GM12878 (cell line): ENCODE measurements around the gene PCSK2. TPM values are rescaled to one million over a fixed set of nuclear protein-coding genes. Genes with fewer than 3 reads are reported as not detected.

Source experiments
- ATAC-seq: fragments of 200-7000 bp; cut with Tn5 transposase; 3 replicates; pipeline ENCODE4 v1.9.1; 2020; ENCODE audit warnings: mild to moderate bottlenecking, moderate library complexity
- BruUV-seq: library from RNA; stranded (reverse); fragments of 400-500 nt; replicated peaks from 2 replicates; lab custom pipeline; 2021; lab: Mats Ljungman, UMichigan
- CTCF ChIA-PET: fragments of 300-600 bp; sonication (Branson Sonifier 250); formaldehyde crosslinking; extraction: SDS; loops from one replicate; lab custom pipeline; 2021; ENCODE audit warnings: inconsistent platforms; lab: Yijun Ruan, JAX
- POLR2A ChIA-PET: fragments of 350-600 bp; formaldehyde crosslinking; extraction: SDS; loops from one replicate; lab custom pipeline; 2021; ENCODE audit warnings: inconsistent platforms; lab: Charles Lee
- RAD21 ChIA-PET: fragments of 300-600 bp; sonication (Branson Sonifier 250); formaldehyde crosslinking; loops from one replicate; lab custom pipeline; 2023; ENCODE audit warnings: antibody characterized with exemption; ENCODE audit not compliant: unreplicated experiment; lab: Charles Lee
- SMC1A ChIA-PET: fragments of 300-600 bp; sonication (Branson Sonifier 250); formaldehyde crosslinking; loops from one replicate; lab custom pipeline; 2023; ENCODE audit not compliant: unreplicated experiment, uncharacterized antibody; lab: Charles Lee
- DNase-seq: peaks from one replicate; pipeline ENCODE4 v3.0.0-alpha.2; 2011; ENCODE audit warnings: low read depth, low spot score
- FAIRE-seq: peaks from 3 replicates; lab custom pipeline; 2011; peaks lifted over from hg19 to GRCh38; lab: Jason Lieb, UNC
- H2AFZ ChIP-seq: 2 replicates; pipeline ENCODE4 v1.6.0; 2011; ENCODE audit warnings: low read depth, low read length, control low read depth; ENCODE audit not compliant: control insufficient read depth
- H3K27ac ChIP-seq: 2 replicates; pipeline ENCODE4 v1.5.1; 2011; ENCODE audit warnings: control low read depth; ENCODE audit not compliant: control insufficient read depth, insufficient read depth
- H3K27me3 ChIP-seq, 2 experiments: replicated peaks in 1 of 2; 2 replicates each; pipeline versions ENCODE4 v1.6.0 to v1.6.1; 2011; ENCODE audit warnings: low read length in 1 of 2; ENCODE audit not compliant: control insufficient read depth in 2 of 2, insufficient read depth in 2 of 2
- H3K36me3 ChIP-seq, 2 experiments: 2 replicates each; pipeline ENCODE4 v1.5.1; 2011; ENCODE audit warnings: low read length in 1 of 2; ENCODE audit not compliant: control insufficient read depth in 2 of 2, insufficient read depth in 2 of 2
- H3K4me1 ChIP-seq: 2 replicates; pipeline ENCODE4 v1.6.1; 2011; ENCODE audit warnings: mild to moderate bottlenecking, low read length, moderate library complexity, mixed read lengths; ENCODE audit not compliant: control insufficient read depth, insufficient read depth
- H3K4me2 ChIP-seq: 2 replicates; pipeline ENCODE4 v1.6.0; 2011; ENCODE audit warnings: control low read depth; ENCODE audit not compliant: control insufficient read depth, insufficient read depth
- H3K4me3 ChIP-seq: fragments of 200-600 bp; sonication (generic); 2 replicates; pipeline ENCODE4 v1.5.1; 2016
- H3K79me2 ChIP-seq: 2 replicates; pipeline ENCODE4 v1.6.0; 2011; ENCODE audit warnings: low read length; ENCODE audit not compliant: control insufficient read depth, insufficient read depth
- H3K9ac ChIP-seq: 2 replicates; pipeline ENCODE4 v1.8.0; 2011; ENCODE audit warnings: low read length, control low read depth, mixed read lengths; ENCODE audit not compliant: control insufficient read depth, insufficient read depth
- H3K9me3 ChIP-seq: replicated peaks from 3 replicates; pipeline ENCODE4 v1.5.1; 2011; ENCODE audit warnings: mild to moderate bottlenecking, low read length; ENCODE audit not compliant: control insufficient read depth, insufficient read depth
- H4K20me1 ChIP-seq: 2 replicates; pipeline ENCODE4 v1.6.0; 2011; ENCODE audit not compliant: control insufficient read depth, insufficient read depth
- CBFB ChIP-seq: IDR thresholded peaks from 2 replicates; pipeline ENCODE4 v1.6.1; 2016; ENCODE audit warnings: antibody characterized with exemption, low read depth
- HDGF ChIP-seq: fragments of 450-650 bp; IDR thresholded peaks from 2 replicates; pipeline ENCODE4 v1.6.1; 2016; ENCODE audit warnings: antibody characterized with exemption
- MYB ChIP-seq: fragments of 150-350 bp; IDR thresholded peaks from 2 replicates; pipeline ENCODE4 v1.6.1; 2014; ENCODE audit warnings: mild to moderate bottlenecking, low read depth, low read length, borderline replicate concordance
- MYC ChIP-seq: IDR thresholded peaks from 2 replicates; pipeline ENCODE4 v1.6.1; 2011; ENCODE audit warnings: mild to moderate bottlenecking, low read length, moderate library complexity, inconsistent platforms; ENCODE audit not compliant: insufficient read depth, insufficient replicate concordance, insufficient read length, severe bottlenecking
- RELB ChIP-seq: fragments of 450-650 bp; IDR thresholded peaks from 2 replicates; pipeline ENCODE4 v1.6.1; 2017; ENCODE audit warnings: low read depth, mild to moderate bottlenecking, moderate library complexity
- YY1 ChIP-seq: IDR thresholded peaks from 2 replicates; pipeline ENCODE4 v1.6.1; 2011; ENCODE audit warnings: low read depth, mild to moderate bottlenecking, low read length
- WGBS: methylation state at CpG from one replicate; pipeline ENCODE4 v1.1.6; 2016; ENCODE audit warnings: low lambda C conversion rate; ENCODE audit not compliant: insufficient replicate concordance, insufficient coverage; ENCODE audit errors: missing lambda C conversion rate; 5-methylcytosine and 5-hydroxymethylcytosine counted together
- in situ Hi-C: fragments of 300-500 bp; cut with MboI; formaldehyde crosslinking; loops from 9 replicates; pipeline ENCODE4 v1.14.3; 2018; ENCODE audit warnings: mixed read lengths
- intact Hi-C: fragments of 100-400 bp; cut with micrococcal nuclease; formaldehyde crosslinking; loops from one replicate; pipeline ENCODE4 v1.14.2; 2022; ENCODE audit not compliant: unreplicated experiment
- polyA plus RNA-seq, 11 experiments: library from polyadenylated mRNA; depleted of rRNA in 4 of 11; unstranded in 6 of 11; stranded (reverse) in 5 of 11; fragments of >200 nt; fragmentation: Nextera tagmentation in 4 of 11; fragmentation: Illumina TruSeq in 1 of 11; extraction: Ambion mirVana in 4 of 11; extraction: Trizol in 1 of 11; gene quantifications; 1 replicate in 1 of 11; 2 replicates in 10 of 11; pipeline versions ENCODE4 v1.2.1 to v1.2.3, GENCODE V29; 2011 to 2016; ENCODE audit warnings: inconsistent platforms in 2 of 11, missing spikeins in 2 of 11, low read depth in 1 of 11
- total RNA-seq, 4 experiments: library from RNA; depleted of rRNA in 3 of 4; stranded (reverse); fragments of >200 nt in 3 of 4; fragmentation: Illumina TruSeq in 1 of 4; extraction: Trizol in 1 of 4; gene quantifications; 2 replicates each; pipeline versions ENCODE4 v1.2.1 to v1.2.3, GENCODE V29; 2013 to 2021
- TF ChIP-seq, protein P1 (sequence below): fragments of 450-650 bp; IDR thresholded peaks from 2 replicates; pipeline ENCODE4 v1.6.1; 2016; ENCODE audit warnings: mild to moderate bottlenecking
- TF ChIP-seq, protein P2 (sequence below): fragments of 150-350 bp; IDR thresholded peaks from 2 replicates; pipeline ENCODE4 v1.6.1; 2014; ENCODE audit warnings: mild to moderate bottlenecking, low read depth, low read length
- TF ChIP-seq, protein P3 (sequence below): IDR thresholded peaks from 2 replicates; pipeline ENCODE4 v1.6.1; 2011; ENCODE audit warnings: borderline replicate concordance, low read depth, mild to moderate bottlenecking, moderate library complexity, mixed read lengths, low read length; ENCODE audit not compliant: insufficient read depth; ENCODE audit errors: extremely low read length
- TF ChIP-seq, protein P4 (sequence below): fragments of 450-650 bp; IDR thresholded peaks from 2 replicates; pipeline ENCODE4 v1.6.1; 2017; ENCODE audit warnings: mild to moderate bottlenecking, moderate library complexity
- TF ChIP-seq, protein P5 (sequence below): IDR thresholded peaks from 2 replicates; pipeline ENCODE4 v1.6.1; 2012; ENCODE audit warnings: low read depth, low read length, improper control_type of control experiment

The PCSK2 gene
- total and polyA plus RNA-seq, 10 of the 15 experiments (the other 5 are each of a cell fraction or from before 2014, with no cell fraction given), result not detected

DNA sequence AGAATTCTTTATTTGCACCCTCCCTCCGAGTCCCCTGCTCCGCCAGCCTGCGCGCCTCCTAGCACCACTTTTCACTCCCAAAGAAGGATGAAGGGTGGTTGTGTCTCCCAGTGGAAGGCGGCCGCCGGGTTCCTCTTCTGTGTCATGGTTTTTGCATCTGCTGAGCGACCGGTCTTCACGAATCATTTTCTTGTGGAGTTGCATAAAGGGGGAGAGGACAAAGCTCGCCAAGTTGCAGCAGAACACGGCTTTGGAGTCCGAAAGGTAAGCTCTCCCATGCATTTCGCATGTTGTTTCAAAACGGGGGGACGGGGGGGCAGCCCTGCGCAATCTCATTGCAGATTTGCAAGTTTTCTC is 357 bp downstream of the PCSK2 start:
- CTCF ChIA-PET, result no interaction called here
- Histone ChIP-seq H3K9me3 (no peaks in the 10 kb centered on the region), H3K79me2 (no peaks in the 10 kb centered on the region), H3K27me3 (peaks cover 5 to 12% of the 10 kb centered on the region in 2 experiments; a peak in 2 of 4 replicates), H3K4me3 (no peak overlapping the region), H3K9ac (no peak overlapping the region), H4K20me1 (no peaks in the 10 kb centered on the region), H3K4me1 (no peaks in the 10 kb centered on the region), H3K36me3 (no peaks in the 10 kb centered on the region), H3K27ac (no peak overlapping the region), H2AFZ (no peak overlapping the region), H3K4me2 (no peak overlapping the region)
- in situ Hi-C loops, result loop anchor here (25.0 kb wide), 1 partner anchor 165 kb away; no protein-coding TSS in a partner anchor
- WGBS, result 27% methylated on average over 17 of the region's 17 CpGs
- SMC1A ChIA-PET, result no interaction called here
- no TSS peak for BruUV-seq
- DNase-seq, result no peak
- TF ChIP-seq, protein P1, sequence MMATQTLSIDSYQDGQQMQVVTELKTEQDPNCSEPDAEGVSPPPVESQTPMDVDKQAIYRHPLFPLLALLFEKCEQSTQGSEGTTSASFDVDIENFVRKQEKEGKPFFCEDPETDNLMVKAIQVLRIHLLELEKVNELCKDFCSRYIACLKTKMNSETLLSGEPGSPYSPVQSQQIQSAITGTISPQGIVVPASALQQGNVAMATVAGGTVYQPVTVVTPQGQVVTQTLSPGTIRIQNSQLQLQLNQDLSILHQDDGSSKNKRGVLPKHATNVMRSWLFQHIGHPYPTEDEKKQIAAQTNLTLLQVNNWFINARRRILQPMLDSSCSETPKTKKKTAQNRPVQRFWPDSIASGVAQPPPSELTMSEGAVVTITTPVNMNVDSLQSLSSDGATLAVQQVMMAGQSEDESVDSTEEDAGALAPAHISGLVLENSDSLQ, result no peak
- TF ChIP-seq CBFB (no peak), MYB (no peak), YY1 (no peak), RELB (no peak), HDGF (no peak), MYC (no peak)
- TF ChIP-seq, protein P2, sequence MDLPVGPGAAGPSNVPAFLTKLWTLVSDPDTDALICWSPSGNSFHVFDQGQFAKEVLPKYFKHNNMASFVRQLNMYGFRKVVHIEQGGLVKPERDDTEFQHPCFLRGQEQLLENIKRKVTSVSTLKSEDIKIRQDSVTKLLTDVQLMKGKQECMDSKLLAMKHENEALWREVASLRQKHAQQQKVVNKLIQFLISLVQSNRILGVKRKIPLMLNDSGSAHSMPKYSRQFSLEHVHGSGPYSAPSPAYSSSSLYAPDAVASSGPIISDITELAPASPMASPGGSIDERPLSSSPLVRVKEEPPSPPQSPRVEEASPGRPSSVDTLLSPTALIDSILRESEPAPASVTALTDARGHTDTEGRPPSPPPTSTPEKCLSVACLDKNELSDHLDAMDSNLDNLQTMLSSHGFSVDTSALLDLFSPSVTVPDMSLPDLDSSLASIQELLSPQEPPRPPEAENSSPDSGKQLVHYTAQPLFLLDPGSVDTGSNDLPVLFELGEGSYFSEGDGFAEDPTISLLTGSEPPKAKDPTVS, result no peak
- TF ChIP-seq, protein P3, sequence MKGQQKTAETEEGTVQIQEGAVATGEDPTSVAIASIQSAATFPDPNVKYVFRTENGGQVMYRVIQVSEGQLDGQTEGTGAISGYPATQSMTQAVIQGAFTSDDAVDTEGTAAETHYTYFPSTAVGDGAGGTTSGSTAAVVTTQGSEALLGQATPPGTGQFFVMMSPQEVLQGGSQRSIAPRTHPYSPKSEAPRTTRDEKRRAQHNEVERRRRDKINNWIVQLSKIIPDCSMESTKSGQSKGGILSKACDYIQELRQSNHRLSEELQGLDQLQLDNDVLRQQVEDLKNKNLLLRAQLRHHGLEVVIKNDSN, result no peak
- TF ChIP-seq, protein P4, sequence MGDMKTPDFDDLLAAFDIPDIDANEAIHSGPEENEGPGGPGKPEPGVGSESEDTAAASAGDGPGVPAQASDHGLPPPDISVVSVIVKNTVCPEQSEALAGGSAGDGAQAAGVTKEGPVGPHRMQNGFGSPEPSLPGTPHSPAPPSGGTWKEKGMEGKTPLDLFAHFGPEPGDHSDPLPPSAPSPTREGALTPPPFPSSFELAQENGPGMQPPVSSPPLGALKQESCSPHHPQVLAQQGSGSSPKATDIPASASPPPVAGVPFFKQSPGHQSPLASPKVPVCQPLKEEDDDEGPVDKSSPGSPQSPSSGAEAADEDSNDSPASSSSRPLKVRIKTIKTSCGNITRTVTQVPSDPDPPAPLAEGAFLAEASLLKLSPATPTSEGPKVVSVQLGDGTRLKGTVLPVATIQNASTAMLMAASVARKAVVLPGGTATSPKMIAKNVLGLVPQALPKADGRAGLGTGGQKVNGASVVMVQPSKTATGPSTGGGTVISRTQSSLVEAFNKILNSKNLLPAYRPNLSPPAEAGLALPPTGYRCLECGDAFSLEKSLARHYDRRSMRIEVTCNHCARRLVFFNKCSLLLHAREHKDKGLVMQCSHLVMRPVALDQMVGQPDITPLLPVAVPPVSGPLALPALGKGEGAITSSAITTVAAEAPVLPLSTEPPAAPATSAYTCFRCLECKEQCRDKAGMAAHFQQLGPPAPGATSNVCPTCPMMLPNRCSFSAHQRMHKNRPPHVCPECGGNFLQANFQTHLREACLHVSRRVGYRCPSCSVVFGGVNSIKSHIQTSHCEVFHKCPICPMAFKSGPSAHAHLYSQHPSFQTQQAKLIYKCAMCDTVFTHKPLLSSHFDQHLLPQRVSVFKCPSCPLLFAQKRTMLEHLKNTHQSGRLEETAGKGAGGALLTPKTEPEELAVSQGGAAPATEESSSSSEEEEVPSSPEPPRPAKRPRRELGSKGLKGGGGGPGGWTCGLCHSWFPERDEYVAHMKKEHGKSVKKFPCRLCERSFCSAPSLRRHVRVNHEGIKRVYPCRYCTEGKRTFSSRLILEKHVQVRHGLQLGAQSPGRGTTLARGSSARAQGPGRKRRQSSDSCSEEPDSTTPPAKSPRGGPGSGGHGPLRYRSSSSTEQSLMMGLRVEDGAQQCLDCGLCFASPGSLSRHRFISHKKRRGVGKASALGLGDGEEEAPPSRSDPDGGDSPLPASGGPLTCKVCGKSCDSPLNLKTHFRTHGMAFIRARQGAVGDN, result no peak
- TF ChIP-seq, protein P5, sequence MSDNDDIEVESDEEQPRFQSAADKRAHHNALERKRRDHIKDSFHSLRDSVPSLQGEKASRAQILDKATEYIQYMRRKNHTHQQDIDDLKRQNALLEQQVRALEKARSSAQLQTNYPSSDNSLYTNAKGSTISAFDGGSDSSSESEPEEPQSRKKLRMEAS, result no peak
- POLR2A ChIA-PET, result no interaction called here
- intact Hi-C loops, result no loop called here
- FAIRE-seq, result no peak
- RAD21 ChIA-PET, result no interaction called here
- no peak for ATAC-seq
